Vagina (tissue), 2 donors: ENCODE results near the gene ERBB4.

Source experiments
- CTCF ChIP-seq, 3 experiments: fragments of 450-650 bp in 2 of 3; fragments of 200-600 bp in 1 of 3; sonication (generic) in 1 of 3; IDR thresholded peaks; one replicate each; pipeline ENCODE4 v1.5.1; 2017 to 2019; ENCODE audit warnings: antibody characterized with exemption in 3 of 3, mild to moderate bottlenecking in 2 of 3, moderate library complexity in 2 of 3
- POLR2A ChIP-seq, 2 donors: fragments of 450-650 bp; IDR thresholded peaks; one replicate each; pipeline ENCODE4 v1.6.1; 2017; ENCODE audit warnings: antibody characterized with exemption in 2 of 2, mild to moderate bottlenecking in 2 of 2, moderate library complexity in 2 of 2

- TF ChIP-seq CTCF (IDR thresholded peaks at IDR 0.05) (no peak), POLR2A (IDR thresholded peaks at IDR 0.05) (no peak)
Measured at GRCh38 chr2:212264187-212264586, 274.4 kb downstream of the ERBB4 start.
